SKM-1 treated with dmso at 0.1 percent for 144 hours (cell line): ENCODE data around the gene HSFX4.
"Not testable (repeated sequence)": the region's sequence is repeated elsewhere in the genome, so short reads cannot be mapped to it uniquely, and the experiment has no call there.

Source experiments
- DNase-seq: peaks from one replicate; lab custom pipeline; 2025; ENCODE audit not compliant: unreplicated experiment; lab: John Stamatoyannopoulos, UW

Gene HSFX4

GRCh38 chrX:149937871-149938426, 8.6 kb downstream of the HSFX4 start:
- DNase-seq: no peak

- DNase-seq: peak; percentile 86
Measured at GRCh38 chrX:149938427-149938880, 9.1 kb downstream of the HSFX4 start, which contains the start of gene EOLA2. Gene EOLA2, minus strand, starts transcription at chrX:149938491. Its CDS starts 4,617 bp downstream, at chrX:149933874.

GRCh38 chrX:149938881-149939654, 9.7 kb downstream of the HSFX4 start:
- peak; percentile 62 for DNase-seq

GRCh38 chrX:149939655-149939904, 10.2 kb downstream of the HSFX4 start:
- no peak for DNase-seq

GRCh38 chrX:149939905-149940673, 10.7 kb downstream of the HSFX4 start:
- peak; percentile 83 for DNase-seq

- not testable (repeated sequence) for DNase-seq
Measured at GRCh38 chrX:149940674-149941024, 11.3 kb downstream of the HSFX4 start.

- DNase-seq: not testable (repeated sequence)
Measured at GRCh38 chrX:149945087-149945670, 15.8 kb downstream of the HSFX4 start.

- not testable (repeated sequence) for DNase-seq
Measured at GRCh38 chrX:149945820-149946219, 16.4 kb downstream of the HSFX4 start.

- DNase-seq: not testable (repeated sequence)
Measured at GRCh38 chrX:149946932-149947331, 17.6 kb downstream of the HSFX4 start.

- DNase-seq: no peak
Measured at GRCh38 chrX:149948016-149948415, 18.6 kb downstream of the HSFX4 start.

GRCh38 chrX:149949743-149950436, 20.5 kb downstream of the HSFX4 start:
- DNase-seq: no peak

- DNase-seq: no peak
Measured at GRCh38 chrX:149950681-149951080, 21.3 kb downstream of the HSFX4 start.

- DNase-seq: no peak
Measured at GRCh38 chrX:149961572-149961971, 32.2 kb downstream of the HSFX4 start.

GRCh38 chrX:149962010-149962409, 32.6 kb downstream of the HSFX4 start:
- DNase-seq: no peak

- no peak for DNase-seq
Measured at GRCh38 chrX:149962859-149963757, 33.7 kb downstream of the HSFX4 start.

- no peak for DNase-seq
Measured at GRCh38 chrX:149979126-149979644, 49.8 kb downstream of the HSFX4 start.
